ENCODE measurements around the gene C19orf67. TPM values are rescaled to one million over a fixed set of nuclear protein-coding genes. Genes with fewer than 3 reads are reported as not detected.

C19orf67 gene
- total RNA-seq, 4 donors from 2014 or later, result not detected

GRCh38 chr19:14118165-14119051 is 32.8 kb upstream of the C19orf67 start:
- peak overlapping the region; percentile 61 to 71 (median 64) for H3K4me3 ChIP-seq
- intact Hi-C loops (cut with DNase I; ENCODE audit: low total_unique reads), result loop anchor here (1.0 to 5.0 kb wide), 6 partner anchors 10 to 444 kb away; partner anchors contain the start of genes ASF1B, DNAJB1 and RFX1
- peak; percentile 71 to 81 for ATAC-seq
- H3K27ac ChIP-seq, result peak overlapping the region; percentile 98 to 100 (median 99)
- no peaks in the 10 kb centered on the region for H3K27me3 ChIP-seq
- peak; percentile 77 to 78 for TF ChIP-seq POLR2A (IDR thresholded peaks at IDR 0.05)
- peak in 1 of 5 experiments; percentile 12 for TF ChIP-seq CTCF (IDR thresholded peaks at IDR 0.05 in 4 of 5, conservative IDR thresholded peaks at IDR 0.05 in 1 of 5)
- H3K36me3 ChIP-seq, result no peaks in the 10 kb centered on the region
- in situ Hi-C loops (cut with MboI; ENCODE audit: low sequenced_read_pairs in 4 of 4), result loop anchor here in 1 of 4 donors (5.0 kb wide), 1 partner anchor 36 kb away; no protein-coding TSS in a partner anchor
- H3K9me3 ChIP-seq, result no peaks in the 10 kb centered on the region
- peak; percentile 90 to 99 for DNase-seq
- peaks cover 53% of the 10 kb centered on the region in 2 donors for H3K4me1 ChIP-seq

- Histone ChIP-seq H3K4me3 (peak within 1 kb of the TSS; percentile 83 to 99 (median 95)), H3K36me3 (no peaks in the 10 kb centered on the region), H3K4me1 (peaks cover 60% of the 10 kb centered on the region in 2 donors), H3K27me3 (no peaks in the 10 kb centered on the region), H3K27ac (peak within 1 kb of the TSS; percentile 99 to 100 (median 99)), H3K9me3 (no peaks in the 10 kb centered on the region)
- peak; percentile 99 for DNase-seq
- TF ChIP-seq POLR2A (IDR thresholded peaks at IDR 0.05), result peak; percentile 76 to 87
- no peak for TF ChIP-seq CTCF (IDR thresholded peaks at IDR 0.05 in 4 of 5, conservative IDR thresholded peaks at IDR 0.05 in 1 of 5)
- in situ Hi-C loops (cut with MboI; ENCODE audit: low sequenced_read_pairs in 4 of 4) (loop anchor here in 1 of 4 donors (5.0 kb wide), 1 partner anchor 35 kb away; no protein-coding TSS in a partner anchor), intact Hi-C loops (cut with DNase I; ENCODE audit: low total_unique reads) (loop anchor here (1.0 to 5.0 kb wide), 6 partner anchors 11 to 445 kb away; partner anchors contain the start of genes ASF1B, DNAJB1 and RFX1)
- peak; percentile 59 to 73 for ATAC-seq
Measured at GRCh38 chr19:14117668-14118164, 32.1 kb upstream of the C19orf67 start, which contains the start of gene PRKACA. TSS of gene PRKACA (minus strand) at chr19:14117762. CDS start at chr19:14117547, 215 bp downstream.

DNA sequence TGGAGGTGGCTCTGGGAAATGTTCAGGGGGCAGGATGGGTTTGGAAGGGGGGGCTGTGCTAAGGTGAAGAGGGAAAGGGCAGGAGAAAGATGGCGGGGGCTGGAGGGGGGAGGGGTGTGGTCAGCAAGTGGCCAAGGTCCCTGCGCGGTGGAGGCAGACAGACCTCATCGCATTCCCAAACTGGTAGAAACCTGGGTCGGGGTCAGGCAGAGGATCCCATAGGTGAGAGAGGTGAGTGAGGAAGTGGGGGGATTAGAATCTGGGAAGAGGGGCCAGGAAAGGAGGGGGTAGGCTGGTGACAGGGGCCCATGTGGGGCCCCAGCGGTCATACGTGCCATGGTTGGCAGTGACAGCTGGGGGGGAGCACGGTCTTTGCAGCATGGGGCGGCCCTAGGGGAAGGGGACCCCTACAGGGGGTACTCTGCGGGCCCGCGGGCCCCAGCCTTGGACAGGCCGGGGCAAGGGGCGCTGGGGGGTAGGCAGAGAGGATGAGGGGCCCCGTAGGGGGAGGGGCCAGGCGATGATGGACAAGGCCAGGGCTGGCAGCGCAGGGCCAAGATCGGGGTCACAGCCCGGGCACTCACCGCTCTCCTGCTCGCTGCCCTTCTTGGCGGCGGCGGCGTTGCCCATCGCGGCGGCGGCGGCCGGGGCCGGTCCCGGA is 31.5 kb upstream of the C19orf67 start:
- Histone ChIP-seq H3K9me3 (no peaks in the 10 kb centered on the region), H3K27me3 (no peaks in the 10 kb centered on the region), H3K36me3 (no peaks in the 10 kb centered on the region), H3K4me3 (peak overlapping the region; percentile 83 to 99 (median 95)), H3K4me1 (peaks cover 66% of the 10 kb centered on the region in 2 donors), H3K27ac (peak overlapping the region; percentile 95 to 99 (median 96))
- in situ Hi-C loops (cut with MboI; ENCODE audit: low sequenced_read_pairs in 4 of 4), result loop anchor here in 1 of 4 donors (5.0 kb wide), 1 partner anchor 35 kb away; no protein-coding TSS in a partner anchor
- DNase-seq (peak in 1 of 2 donors; percentile 47), ATAC-seq (no peak)
- intact Hi-C loops (cut with DNase I; ENCODE audit: low total_unique reads), result loop anchor here (5.0 kb wide), 2 partner anchors 110 to 265 kb away; partner anchors contain the start of gene RFX1
- TF ChIP-seq POLR2A (IDR thresholded peaks at IDR 0.05) (no peak), CTCF (IDR thresholded peaks at IDR 0.05 in 4 of 5, conservative IDR thresholded peaks at IDR 0.05 in 1 of 5) (peak in 1 of 5 experiments; percentile 15)

GRCh38 chr19:14116525-14116917 is 30.9 kb upstream of the C19orf67 start:
- TF ChIP-seq CTCF (IDR thresholded peaks at IDR 0.05 in 4 of 5, conservative IDR thresholded peaks at IDR 0.05 in 1 of 5) (no peak), POLR2A (IDR thresholded peaks at IDR 0.05) (no peak)
- no peaks in the 10 kb centered on the region for H3K36me3 ChIP-seq
- peak overlapping the region; percentile 83 to 99 (median 95) for H3K4me3 ChIP-seq
- no peaks in the 10 kb centered on the region for H3K9me3 ChIP-seq
- H3K4me1 ChIP-seq, result peaks cover 70 to 71% of the 10 kb centered on the region in 2 donors
- in situ Hi-C loops (cut with MboI; ENCODE audit: low sequenced_read_pairs in 4 of 4), result loop anchor here in 1 of 4 donors (5.0 kb wide), 1 partner anchor 34 kb away; no protein-coding TSS in a partner anchor
- peak overlapping the region; percentile 95 to 99 (median 96) for H3K27ac ChIP-seq
- intact Hi-C loops (cut with DNase I; ENCODE audit: low total_unique reads), result loop anchor here (5.0 kb wide), 2 partner anchors 109 to 264 kb away; partner anchors contain the start of gene RFX1
- DNase-seq (no peak), ATAC-seq (no peak)
- H3K27me3 ChIP-seq, result no peaks in the 10 kb centered on the region
